CD14-positive monocyte (primary cell): ENCODE measurements around the gene CBX1. TPM values are rescaled to one million over a fixed set of nuclear protein-coding genes. Genes with fewer than 3 reads are reported as not detected.

Experiments used
- DNase-seq, 3 donors: peaks; one replicate each; pipeline ENCODE4 v3.0.0-alpha.2; 2011 to 2022
- H2AFZ ChIP-seq: 2 replicates; pipeline ENCODE4 v1.6.0; 2012; ENCODE audit warnings: mild to moderate bottlenecking, low read depth, low read length, inconsistent platforms; ENCODE audit not compliant: insufficient read depth, poor library complexity, severe bottlenecking
- H3K27ac ChIP-seq, 2 donors: 1 replicate in 1 of 2; 2 replicates in 1 of 2; pipeline ENCODE4 v1.5.1; 2012 to 2013; ENCODE audit warnings: low read length in 2 of 2, control low read depth in 1 of 2, inconsistent platforms in 1 of 2, low read depth in 1 of 2, mild to moderate bottlenecking in 1 of 2
- H3K27me3 ChIP-seq, 2 donors: one replicate each; pipeline versions ENCODE4 v1.6.0 to v1.6.1; 2011 to 2013; ENCODE audit warnings: low read length in 2 of 2; ENCODE audit not compliant: control insufficient read depth in 2 of 2, insufficient read depth in 2 of 2
- H3K36me3 ChIP-seq, 2 donors: replicated peaks in 1 of 2; 1 replicate in 1 of 2; 2 replicates in 1 of 2; pipeline versions ENCODE4 v1.5.1 to v1.6.1; 2012 to 2013; ENCODE audit warnings: low read length in 2 of 2, control low read depth in 1 of 2, inconsistent platforms in 1 of 2, mild to moderate bottlenecking in 1 of 2; ENCODE audit not compliant: insufficient read depth in 2 of 2, control insufficient read depth in 1 of 2
- H3K4me1 ChIP-seq, 2 donors: 1 replicate in 1 of 2; 2 replicates in 1 of 2; pipeline versions ENCODE4 v1.5.1 to v1.6.1; 2012 to 2013; ENCODE audit warnings: low read length in 2 of 2, control low read depth in 1 of 2, inconsistent platforms in 1 of 2, mild to moderate bottlenecking in 1 of 2, moderate library complexity in 1 of 2; ENCODE audit not compliant: insufficient read depth in 2 of 2, control insufficient read depth in 1 of 2
- H3K4me2 ChIP-seq: replicated peaks from 2 replicates; pipeline ENCODE3; 2012; ENCODE audit warnings: low read length, moderate library complexity, mild to moderate bottlenecking; ENCODE audit not compliant: poor library complexity, severe bottlenecking; ENCODE audit errors: extremely low read depth
- H3K4me3 ChIP-seq, 3 experiments: fragments of 200-600 bp in 1 of 3; sonication (generic) in 1 of 3; replicated peaks in 1 of 3; 1 replicate in 2 of 3; 2 replicates in 1 of 3; pipeline ENCODE4 v1.5.1; 2011 to 2013; ENCODE audit warnings: low read length in 3 of 3, mild to moderate bottlenecking in 3 of 3, control low read depth in 2 of 3, low read depth in 2 of 3, inconsistent platforms in 1 of 3, moderate library complexity in 1 of 3
- H3K79me2 ChIP-seq: 2 replicates; pipeline ENCODE4 v1.6.0; 2012; ENCODE audit warnings: mild to moderate bottlenecking, control low read depth, inconsistent platforms, low read length, moderate library complexity; ENCODE audit not compliant: insufficient read depth
- H3K9ac ChIP-seq: 2 replicates; pipeline ENCODE4 v1.6.0; 2017; ENCODE audit warnings: low read length, mild to moderate bottlenecking; ENCODE audit not compliant: insufficient read depth, poor library complexity, severe bottlenecking
- H3K9me3 ChIP-seq, 2 donors: replicated peaks in 1 of 2; 1 replicate in 1 of 2; 2 replicates in 1 of 2; pipeline versions ENCODE4 v1.5.1 to v1.6.1; 2012 to 2013; ENCODE audit warnings: low read length in 2 of 2, control low read depth in 1 of 2; ENCODE audit not compliant: control insufficient read depth in 1 of 2, insufficient read depth in 1 of 2
- H4K20me1 ChIP-seq: 2 replicates; pipeline ENCODE4 v1.6.0; 2012; ENCODE audit warnings: mild to moderate bottlenecking, low read length, control low read depth, moderate library complexity; ENCODE audit not compliant: insufficient read depth
- H3K27ac Mint-ChIP-seq, 7 donors: one replicate each; pipeline ENCODE4 v1.8.0; 2020; ENCODE audit warnings: mild to moderate bottlenecking in 7 of 7, mixed read lengths in 7 of 7, moderate library complexity in 6 of 7, inconsistent platforms in 2 of 7
- H3K27me3 Mint-ChIP-seq, 3 donors: one replicate each; pipeline ENCODE4 v1.8.0; 2021 to 2022; ENCODE audit warnings: low read depth in 3 of 3, mild to moderate bottlenecking in 3 of 3, mixed read lengths in 3 of 3, moderate library complexity in 3 of 3, inconsistent platforms in 1 of 3
- H3K36me3 Mint-ChIP-seq, 2 donors: one replicate each; pipeline ENCODE4 v1.8.0; 2020; ENCODE audit warnings: mixed read lengths in 2 of 2, inconsistent platforms in 1 of 2, mild to moderate bottlenecking in 1 of 2
- H3K4me1 Mint-ChIP-seq: one replicate; pipeline ENCODE4 v1.8.0; 2020; ENCODE audit warnings: mild to moderate bottlenecking, mixed read lengths
- H3K4me3 Mint-ChIP-seq, 2 donors: one replicate each; pipeline ENCODE4 v1.8.0; 2020; ENCODE audit warnings: mild to moderate bottlenecking in 2 of 2, mixed read lengths in 2 of 2, moderate library complexity in 1 of 2
- H3K9me3 Mint-ChIP-seq, 7 donors: one replicate each; pipeline ENCODE4 v1.8.0; 2020 to 2022; ENCODE audit warnings: mixed read lengths in 7 of 7, mild to moderate bottlenecking in 6 of 7, moderate library complexity in 6 of 7, inconsistent platforms in 2 of 7
- CTCF ChIP-seq: fragments of 200-600 bp; IDR thresholded peaks from one replicate; pipeline ENCODE4 v1.8.0; 2022; ENCODE audit warnings: antibody characterized with exemption, mild to moderate bottlenecking
- WGBS: methylation state at CpG from one replicate; pipeline ENCODE4 v1.1.5; 2013; ENCODE audit warnings: missing lambda C conversion rate; ENCODE audit not compliant: insufficient coverage; 5-methylcytosine and 5-hydroxymethylcytosine counted together
- intact Hi-C, 2 donors: fragments of 100-400 bp; cut with micrococcal nuclease; formaldehyde crosslinking; loops; one replicate each; pipeline versions ENCODE4 v1.15.0 to v1.15.1; 2023
- polyA plus RNA-seq, 3 donors: library from polyadenylated mRNA; depleted of rRNA in 1 of 3; unstranded in 2 of 3; stranded (reverse) in 1 of 3; fragments of 300-500 nt in 2 of 3; fragments of >200 nt in 1 of 3; fragmentation: Illumina TruSeq in 2 of 3; gene quantifications; 1 replicate in 2 of 3; 2 replicates in 1 of 3; pipeline ENCODE4 v1.2.3, GENCODE V29; 2012 to 2021

CBX1 gene
- polyA plus RNA-seq, 3 donors = 12.5 to 18.2 (median 17.2) TPM

- no peak overlapping the region for H3K27ac Mint-ChIP-seq
Observed at GRCh38 chr17:48031966-48032365, 69.3 kb downstream of the CBX1 start.

GRCh38 chr17:48030531-48030930 is 70.7 kb downstream of the CBX1 start:
- Histone ChIP-seq H3K9ac (no peak overlapping the region), H3K4me1 (peaks cover 13% of the 10 kb centered on the region in 2 donors), H3K79me2 (no peaks in the 10 kb centered on the region), H4K20me1 (no peaks in the 10 kb centered on the region), H3K4me3 (no peak overlapping the region), H3K9me3 (no peaks in the 10 kb centered on the region), H2AFZ (no peak overlapping the region), H3K4me2 (no peak overlapping the region), H3K36me3 (no peaks in the 10 kb centered on the region), H3K27ac (no peak overlapping the region), H3K27me3 (peaks cover 0 to 15% of the 10 kb centered on the region in 2 donors)
- peaks cover 0 to 5% (median 0%) of the 10 kb centered on the region in 7 donors for H3K9me3 Mint-ChIP-seq
- H3K27me3 Mint-ChIP-seq = peaks cover 34 to 37% (median 37%) of the 10 kb centered on the region in 3 donors
- H3K27ac Mint-ChIP-seq = no peak overlapping the region
- peaks cover 13% of the 10 kb centered on the region for H3K4me1 Mint-ChIP-seq
- 100% methylated on average over 1 of the region's 5 CpGs for WGBS
- no peak overlapping the region for H3K4me3 Mint-ChIP-seq
- no peak for TF ChIP-seq CTCF
- DNase-seq = no peak
- H3K36me3 Mint-ChIP-seq = no peaks in the 10 kb centered on the region
- intact Hi-C loops = no loop called here

More at GRCh38 chr17:48031966-48032365, 69.3 kb downstream of the CBX1 start:
- Histone ChIP-seq H3K4me3 (no peak overlapping the region), H3K27ac (no peak overlapping the region), H3K4me2 (no peak overlapping the region), H3K79me2 (no peaks in the 10 kb centered on the region), H4K20me1 (no peaks in the 10 kb centered on the region), H2AFZ (no peak overlapping the region), H3K27me3 (peaks cover 8 to 26% of the 10 kb centered on the region in 2 donors), H3K4me1 (peaks cover 5% of the 10 kb centered on the region in 2 donors), H3K36me3 (no peaks in the 10 kb centered on the region), H3K9me3 (no peaks in the 10 kb centered on the region), H3K9ac (no peak overlapping the region)
- H3K4me1 Mint-ChIP-seq = peaks cover 5% of the 10 kb centered on the region
- intact Hi-C loops = no loop called here
- DNase-seq = no peak
- no peak for TF ChIP-seq CTCF
- no peak overlapping the region for H3K4me3 Mint-ChIP-seq
- peaks cover 42 to 50% (median 46%) of the 10 kb centered on the region in 3 donors for H3K27me3 Mint-ChIP-seq
- WGBS = 87% methylated on average over 3 of the region's 6 CpGs
- H3K36me3 Mint-ChIP-seq = peaks cover 4% of the 10 kb centered on the region in 2 donors
- peaks cover 0 to 5% (median 2%) of the 10 kb centered on the region in 7 donors for H3K9me3 Mint-ChIP-seq
